ENCODE data around the gene SCPEP1.

Gene SCPEP1

DNA sequence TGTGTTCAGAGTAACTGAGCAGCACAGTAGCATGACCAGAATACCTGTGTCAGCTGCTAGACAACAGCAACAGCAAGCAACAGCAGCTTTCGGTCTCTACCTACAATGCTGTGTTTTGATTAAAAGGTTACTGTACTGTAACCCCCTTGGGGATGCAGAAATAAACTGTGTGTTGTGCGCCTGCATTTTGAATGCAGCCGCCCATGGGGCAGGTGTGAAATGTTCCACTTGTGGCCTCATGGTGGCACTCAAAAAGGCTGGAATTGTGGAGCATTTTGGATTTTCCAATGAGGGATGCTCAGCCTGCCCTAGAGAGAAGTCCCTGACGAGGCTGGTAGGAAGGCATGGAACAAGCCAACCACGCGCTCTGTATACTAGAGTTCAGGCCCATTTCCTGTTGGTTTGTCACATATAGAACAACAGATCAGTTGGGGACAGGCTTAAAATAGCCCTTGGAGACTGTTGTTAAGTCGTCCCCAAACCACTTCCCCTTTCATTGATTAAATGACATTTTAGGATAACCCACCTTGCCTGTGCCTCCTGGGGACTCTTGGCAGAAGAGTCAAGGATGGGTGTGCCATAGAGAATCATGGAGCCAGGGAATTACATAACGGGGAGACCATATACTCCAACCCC lies 27.1 kb downstream of the SCPEP1 start:
- no peak for FAIRE-seq

GRCh38 chr17:57006040-57006439 lies 28.1 kb downstream of the SCPEP1 start:
- no peak for FAIRE-seq

DNA sequence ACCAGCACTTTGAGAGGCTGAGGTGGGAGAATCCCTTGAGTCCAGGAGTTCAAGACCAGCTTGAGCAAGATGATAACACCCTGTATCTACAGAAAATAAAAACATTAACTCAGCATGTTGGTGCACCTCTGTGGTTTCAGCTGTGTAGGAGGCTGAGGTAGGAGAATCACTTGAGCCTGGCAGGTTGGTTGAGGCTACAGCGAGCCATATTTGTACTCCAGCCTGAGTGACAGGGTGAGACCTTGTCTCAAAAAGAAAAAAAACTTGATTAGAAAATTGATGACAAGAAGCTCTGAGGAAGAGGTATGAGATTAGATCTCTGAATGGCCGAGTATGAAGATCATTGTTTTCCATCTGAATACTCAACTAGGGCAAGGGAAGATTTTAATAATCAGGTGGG lies 31.0 kb downstream of the SCPEP1 start:
- no peak for FAIRE-seq

DNA sequence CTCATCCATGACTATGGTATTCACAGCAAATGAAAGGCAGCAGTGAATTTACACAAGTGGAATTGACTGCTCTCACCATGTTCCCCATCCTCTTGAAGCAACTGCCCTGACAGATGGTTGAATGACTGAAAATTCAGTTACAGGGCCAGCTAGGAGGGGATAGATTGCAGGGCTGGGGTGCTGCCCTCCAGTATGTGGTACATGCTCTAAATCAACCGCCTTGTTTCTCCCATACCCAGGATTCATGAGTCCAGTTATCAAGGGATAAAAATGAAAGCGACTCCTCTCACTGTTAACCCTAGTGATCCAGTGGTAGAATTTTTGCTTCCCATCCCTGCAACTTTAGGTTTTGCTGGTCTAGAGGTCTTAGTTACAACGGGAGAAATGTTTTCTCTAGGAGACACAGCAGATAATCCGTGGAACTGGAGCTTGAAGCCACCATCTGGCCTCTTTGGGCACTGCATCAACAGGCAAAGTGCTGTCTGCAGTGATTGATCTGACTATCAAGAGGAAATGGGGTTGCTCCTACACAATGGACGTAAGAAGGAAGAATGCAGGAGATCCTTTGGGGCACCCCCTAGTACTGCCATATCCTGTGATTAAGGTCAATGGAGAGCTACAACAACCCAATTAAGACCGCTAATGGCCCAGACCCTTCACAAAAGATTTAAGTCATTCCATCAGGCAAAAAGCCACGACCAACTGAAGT lies 32.0 kb downstream of the SCPEP1 start:
- peak; percentile 59 for FAIRE-seq

DNA sequence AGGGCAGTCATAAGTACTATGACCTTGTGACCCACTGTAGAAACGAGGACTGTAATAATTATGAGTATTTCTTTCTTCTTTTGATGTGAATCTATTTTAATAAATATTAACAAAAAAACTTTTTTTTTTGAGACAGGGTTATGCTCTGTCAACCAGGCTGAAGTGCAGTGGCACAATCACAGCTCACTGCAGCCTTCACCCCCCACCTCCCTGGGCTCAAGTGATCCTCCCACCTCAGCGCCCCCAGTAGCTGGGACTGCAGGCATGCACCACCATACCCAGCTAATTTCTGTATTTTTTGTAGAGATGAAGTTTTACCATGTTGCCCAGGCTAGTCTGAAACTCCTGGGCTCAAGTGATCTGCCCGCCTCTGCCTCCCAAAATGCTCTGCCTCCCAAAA lies 32.6 kb downstream of the SCPEP1 start:
- no peak for FAIRE-seq

- no peak for FAIRE-seq
Observed at GRCh38 chr17:57011491-57012015, 33.6 kb downstream of the SCPEP1 start.

- no peak for FAIRE-seq
Observed at GRCh38 chr17:57016071-57016763, 38.3 kb downstream of the SCPEP1 start.

GRCh38 chr17:57016764-57017116 lies 38.8 kb downstream of the SCPEP1 start:
- FAIRE-seq, result no peak

- FAIRE-seq, result no peak
Observed at GRCh38 chr17:57017625-57018024, 39.7 kb downstream of the SCPEP1 start.

DNA sequence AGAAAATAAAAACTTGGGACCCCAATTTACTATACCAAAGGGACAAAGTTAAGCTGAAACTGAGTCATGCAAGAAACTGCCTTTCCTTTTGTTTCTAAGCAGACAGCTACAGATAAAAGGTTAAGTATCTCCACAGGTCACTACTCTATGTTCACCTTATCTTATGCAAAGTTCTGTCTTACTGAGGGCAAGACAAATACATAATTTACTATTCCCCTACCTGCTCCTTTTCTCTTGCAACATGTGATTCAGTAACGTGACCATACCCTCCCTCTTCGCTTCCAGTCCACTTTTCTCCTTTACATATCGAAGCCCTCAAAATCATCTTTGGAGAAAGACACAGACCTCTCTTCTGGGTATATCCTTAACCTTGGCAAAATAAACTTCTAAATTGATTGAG lies 42.3 kb downstream of the SCPEP1 start:
- FAIRE-seq, result no peak

DNA sequence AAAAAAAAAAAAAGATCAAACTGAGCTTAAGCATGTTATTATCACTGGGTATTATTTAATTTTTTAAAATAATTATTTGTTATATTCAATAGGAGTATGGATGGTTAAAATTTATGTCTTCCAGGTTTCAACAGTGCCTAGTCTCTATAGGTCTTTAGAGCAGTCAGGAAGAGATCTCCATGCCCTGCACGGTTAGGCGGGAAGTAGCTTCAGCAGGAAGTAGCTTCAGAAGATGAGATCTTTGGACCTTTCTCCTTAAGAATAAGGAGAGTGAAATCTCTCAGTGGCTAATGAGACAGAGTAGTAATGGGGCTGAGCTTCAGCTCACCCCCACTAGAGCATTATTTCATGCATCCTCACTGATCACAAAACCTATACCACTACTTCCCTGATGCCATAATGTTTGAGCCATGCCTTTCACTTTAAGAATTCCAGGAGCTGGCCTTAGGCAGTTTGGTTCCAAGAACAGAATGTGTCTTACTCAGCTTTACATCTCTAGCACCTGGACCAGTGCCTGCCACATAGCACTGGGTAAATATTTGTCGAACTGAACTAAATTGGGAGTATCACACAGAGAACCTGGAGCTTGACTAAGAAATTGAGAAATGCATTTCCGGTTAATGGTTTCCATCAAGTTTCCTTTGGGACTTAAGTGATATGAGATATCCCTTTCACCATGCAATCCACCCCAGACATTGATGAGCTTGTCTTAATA lies 43.5 kb downstream of the SCPEP1 start:
- FAIRE-seq, result no peak

GRCh38 chr17:57025876-57026275 lies 47.9 kb downstream of the SCPEP1 start:
- no peak for FAIRE-seq

GRCh38 chr17:57027852-57028251 lies 49.9 kb downstream of the SCPEP1 start:
- FAIRE-seq, result no peak

DNA sequence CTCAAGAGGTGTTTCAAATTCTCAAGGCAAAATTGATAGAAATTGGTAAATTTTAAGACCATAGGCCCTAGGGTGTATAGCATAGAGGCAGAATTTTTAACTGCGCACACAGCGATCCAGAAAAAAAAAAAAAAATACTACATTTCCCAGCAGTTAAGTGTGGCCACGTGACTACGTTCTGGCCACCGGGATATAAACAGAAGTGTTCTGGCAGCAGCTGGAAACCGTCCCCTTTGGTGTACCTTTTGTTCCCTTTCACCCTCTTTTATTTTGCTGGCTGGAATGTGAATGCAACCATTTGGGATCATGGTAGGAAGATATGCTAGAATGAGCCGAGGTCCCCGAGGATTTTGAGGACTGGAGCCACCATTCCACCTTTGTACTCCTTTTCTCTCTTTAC lies 54.4 kb downstream of the SCPEP1 start:
- FAIRE-seq, result no peak

- no peak for FAIRE-seq
Observed at GRCh38 chr17:57033296-57033695, 55.4 kb downstream of the SCPEP1 start.

GRCh38 chr17:57034807-57035754 lies 57.1 kb downstream of the SCPEP1 start:
- FAIRE-seq, result no peak

- FAIRE-seq, result no peak
Observed at GRCh38 chr17:57035971-57036481, 58.1 kb downstream of the SCPEP1 start.

- FAIRE-seq, result no peak
Observed at GRCh38 chr17:57037411-57037810, 59.5 kb downstream of the SCPEP1 start.

GRCh38 chr17:57038486-57038885 lies 60.6 kb downstream of the SCPEP1 start:
- FAIRE-seq, result no peak

DNA sequence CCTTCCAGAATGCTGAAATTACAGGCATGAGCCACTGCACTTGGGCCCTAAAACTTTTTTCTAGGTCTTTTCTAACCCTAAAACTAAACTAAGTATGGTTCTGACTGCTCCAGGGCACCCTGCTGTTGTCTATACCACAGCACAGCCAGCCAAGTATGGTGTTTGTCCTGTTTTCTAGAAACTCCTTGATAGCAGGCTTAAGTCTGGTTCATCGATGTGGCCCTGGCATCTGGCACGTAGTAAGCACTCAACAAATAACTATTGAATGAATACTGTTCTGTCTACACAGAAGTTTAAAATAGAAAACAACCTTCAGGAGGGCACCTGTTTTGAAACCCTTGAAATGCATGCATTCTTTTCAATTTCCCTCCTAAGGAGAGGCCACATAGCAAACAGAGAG lies 62.6 kb downstream of the SCPEP1 start:
- no peak for FAIRE-seq

DNA sequence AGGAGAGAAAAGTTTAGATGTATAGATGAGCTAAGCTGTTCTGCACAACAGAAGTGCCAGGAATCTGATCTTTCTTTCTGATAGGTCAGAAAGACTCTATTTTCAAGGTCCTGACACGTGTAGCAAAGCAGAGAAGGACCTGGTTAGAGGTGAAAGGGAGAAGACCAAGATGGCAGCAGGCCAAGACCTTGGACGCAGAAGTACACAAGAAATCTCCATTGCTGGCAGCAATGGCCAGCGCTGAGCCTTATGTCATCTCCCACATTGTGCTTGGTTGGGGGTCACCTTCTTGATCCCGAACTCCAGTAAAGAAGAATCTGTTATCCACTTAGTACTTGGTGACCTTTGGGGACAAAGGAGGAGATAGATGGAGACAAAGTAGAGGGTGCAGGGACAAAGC lies 65.3 kb downstream of the SCPEP1 start:
- no peak for FAIRE-seq

Measured in G401.6 (cell line).